HG03432 (cell line): Measurements from ENCODE around the gene ZNF836.

ENCODE experiments used
- ATAC-seq: cut with Tn5 transposase; IDR thresholded peaks from one replicate; pipeline ENCODE4 v1.9.1; 2021; ENCODE audit warnings: mild to moderate bottlenecking, moderate library complexity; ENCODE audit not compliant: unreplicated experiment

The ZNF836 gene

DNA sequence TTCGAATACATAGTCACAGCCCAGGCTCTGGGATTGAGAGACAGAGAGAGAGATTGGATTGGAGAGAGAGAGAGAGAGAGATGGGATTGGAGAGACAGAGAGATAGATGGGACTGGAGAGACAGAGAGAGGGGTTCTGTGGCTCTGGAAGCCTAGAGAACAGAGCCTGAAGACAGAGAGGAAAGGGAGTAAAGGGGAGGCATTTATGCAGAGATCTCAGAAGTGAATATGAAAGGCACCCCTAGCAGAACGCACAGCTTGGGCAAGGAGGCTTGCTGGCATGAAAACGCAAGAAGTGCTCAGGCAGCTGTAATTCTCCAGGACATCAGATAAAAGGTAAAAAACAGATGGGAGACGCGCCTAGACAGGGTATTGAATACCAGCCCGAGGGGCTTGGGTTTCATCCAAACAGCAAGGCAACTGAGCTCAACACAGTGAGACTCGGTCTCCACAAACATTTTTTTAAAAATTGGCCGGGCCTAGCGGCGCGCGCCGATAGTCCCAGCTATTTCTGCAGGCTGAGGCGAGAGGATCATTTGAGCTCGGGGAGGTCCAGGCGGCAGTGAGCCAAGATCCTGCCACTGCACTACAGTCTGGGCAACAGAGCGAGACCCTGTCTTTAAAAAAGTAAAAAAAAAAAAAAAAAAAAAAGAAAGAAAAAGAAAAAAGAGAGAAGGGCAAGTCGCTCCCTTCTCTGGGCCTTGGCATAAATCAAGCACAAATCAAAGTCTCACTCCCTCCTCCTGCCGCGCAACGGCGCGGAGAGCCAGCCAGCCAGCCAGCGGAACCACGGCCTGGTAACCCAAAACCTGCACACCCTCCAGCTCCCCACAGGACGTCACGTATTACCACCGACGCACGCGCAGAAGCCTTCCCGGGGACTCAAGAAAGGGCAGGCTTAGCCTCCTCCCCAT lies 17.7 kb upstream of the ZNF836 start:
- peak; percentile 3 for ATAC-seq

DNA sequence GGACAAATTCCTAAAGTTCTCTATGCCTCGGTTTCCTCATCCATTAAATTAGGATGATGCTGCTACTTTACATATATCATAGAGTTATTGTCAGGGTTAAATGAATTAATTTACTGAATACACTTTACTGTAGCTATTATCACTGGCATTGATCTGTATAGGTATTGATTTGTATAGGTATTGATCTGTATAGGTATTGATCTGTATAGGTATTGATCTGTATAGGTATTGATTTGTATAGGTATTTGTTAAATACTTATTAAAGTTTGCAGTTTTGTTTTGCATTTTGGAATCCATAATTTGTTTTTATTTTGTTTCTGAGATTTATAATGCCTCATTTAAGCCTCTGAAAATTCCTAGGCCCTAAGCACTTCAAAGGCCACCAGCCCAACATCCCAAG lies 16.0 kb upstream of the ZNF836 start:
- no peak for ATAC-seq

DNA sequence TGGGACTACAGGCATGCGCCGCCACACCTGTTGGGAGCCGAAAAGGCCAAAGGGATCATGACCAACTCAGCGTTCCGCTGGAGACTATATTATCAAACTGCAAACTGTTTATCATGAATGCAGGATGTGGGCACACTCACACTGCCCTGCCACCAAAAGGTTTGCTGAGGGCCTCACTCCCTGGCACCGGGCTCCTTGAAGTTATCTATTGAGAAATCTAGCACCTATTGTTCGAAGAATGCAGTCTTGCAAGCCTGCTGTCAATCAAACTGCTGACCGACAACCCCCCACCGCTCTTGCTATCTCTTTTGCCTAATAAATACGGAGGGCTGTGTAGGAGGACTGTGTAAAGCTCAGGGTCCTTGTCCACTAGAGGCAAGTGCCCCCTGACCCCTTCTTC lies 5.2 kb upstream of the ZNF836 start:
- ATAC-seq: no peak

DNA sequence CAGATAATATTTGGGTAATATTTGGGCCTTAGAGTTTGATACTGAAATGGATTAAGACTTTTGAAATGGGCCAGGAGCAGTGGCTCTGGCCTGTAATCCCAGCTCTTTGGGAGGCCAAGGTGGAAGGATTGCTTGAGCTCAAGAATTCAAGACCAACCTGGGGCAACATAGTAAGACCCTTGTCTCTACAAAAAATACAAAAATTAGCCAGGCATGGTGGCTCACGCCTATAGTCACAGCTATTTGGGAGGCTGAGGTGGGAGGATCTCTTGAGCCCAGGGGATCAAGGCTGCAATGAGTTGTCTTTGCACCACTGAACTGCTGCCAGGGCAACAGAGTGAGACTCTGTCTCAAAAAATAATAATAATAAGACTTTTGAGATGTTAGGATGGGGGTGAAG lies 926 bp upstream of the ZNF836 start:
- no peak for ATAC-seq

DNA sequence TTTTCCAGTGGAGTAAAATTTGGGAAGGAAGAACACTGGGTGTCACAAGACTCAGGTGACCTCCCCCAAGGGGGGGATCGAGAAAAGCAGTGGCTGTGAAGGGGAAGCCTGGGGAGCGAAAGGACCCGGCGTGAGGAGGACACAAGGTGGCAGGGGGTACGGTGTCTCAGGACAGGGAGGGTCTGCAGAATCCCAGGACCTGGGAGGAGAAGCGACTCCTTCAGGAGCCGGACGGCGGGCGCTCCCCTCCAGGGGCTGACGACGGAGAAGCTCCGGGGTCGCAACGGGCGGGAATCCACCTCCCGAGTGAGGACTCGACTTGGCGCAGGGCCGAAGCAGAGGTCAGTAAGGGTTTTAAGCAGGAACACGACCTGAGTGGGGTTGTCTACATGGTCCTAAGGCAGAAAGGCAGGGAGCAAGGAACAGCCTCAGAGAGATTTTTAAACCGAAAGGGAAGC lies 529 bp downstream of the ZNF836 start:
- peak; percentile 22 for ATAC-seq

DNA sequence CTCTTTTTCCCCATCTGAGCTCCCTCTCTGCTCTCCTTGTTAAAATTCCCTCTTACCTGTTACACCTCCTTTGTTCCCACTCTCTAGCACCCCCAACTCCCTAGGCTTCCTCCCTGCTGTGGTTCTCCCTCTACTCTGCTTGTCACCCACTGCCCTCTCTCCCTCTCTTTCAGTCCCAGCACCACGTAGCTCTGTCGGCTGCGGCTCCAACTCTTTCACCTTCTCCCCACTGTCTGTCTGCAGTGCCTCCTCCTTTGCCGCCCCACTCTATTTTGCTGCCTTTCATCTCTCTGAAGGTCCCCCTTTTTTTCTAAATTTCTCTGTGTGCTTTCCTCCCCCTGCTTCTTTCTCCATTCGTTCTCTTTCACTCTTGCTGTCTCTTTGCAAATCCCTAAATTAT lies 1.1 kb downstream of the ZNF836 start:
- no peak for ATAC-seq

DNA sequence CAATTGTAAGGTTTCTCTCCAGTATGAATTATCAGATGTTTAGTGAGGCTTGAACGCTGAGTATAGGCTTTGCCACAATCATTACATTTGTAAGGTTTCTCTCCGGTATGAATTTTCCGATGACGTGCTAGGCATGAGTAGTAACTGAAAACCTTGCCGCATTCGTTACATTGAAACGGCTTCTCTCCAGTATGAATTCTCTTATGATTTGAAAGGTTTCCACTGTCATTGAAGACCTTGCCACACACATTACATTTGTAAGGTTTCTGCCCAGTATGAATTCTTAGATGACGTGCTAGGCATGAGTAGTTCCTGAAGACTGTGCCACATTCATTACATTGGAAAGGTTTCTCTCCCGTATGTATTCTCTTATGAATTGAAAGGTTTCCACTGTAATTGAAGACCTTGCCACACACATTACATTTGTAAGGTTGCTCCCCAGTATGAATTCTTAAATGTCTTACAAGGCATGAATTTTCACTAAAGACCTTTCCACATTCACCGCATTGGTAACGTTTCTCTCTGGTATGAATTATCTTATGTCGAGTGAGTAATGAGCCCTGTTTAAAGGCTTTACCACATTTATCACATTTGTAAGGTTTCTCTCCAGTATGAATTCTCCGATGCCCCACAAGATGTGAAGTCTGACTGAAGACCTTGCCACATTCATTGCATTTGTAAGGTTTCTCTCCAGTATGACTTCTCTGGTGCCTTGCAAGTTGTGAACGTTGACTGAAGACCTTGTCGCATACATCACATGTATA lies 15.6 kb downstream of the ZNF836 start:
- no peak for ATAC-seq

DNA sequence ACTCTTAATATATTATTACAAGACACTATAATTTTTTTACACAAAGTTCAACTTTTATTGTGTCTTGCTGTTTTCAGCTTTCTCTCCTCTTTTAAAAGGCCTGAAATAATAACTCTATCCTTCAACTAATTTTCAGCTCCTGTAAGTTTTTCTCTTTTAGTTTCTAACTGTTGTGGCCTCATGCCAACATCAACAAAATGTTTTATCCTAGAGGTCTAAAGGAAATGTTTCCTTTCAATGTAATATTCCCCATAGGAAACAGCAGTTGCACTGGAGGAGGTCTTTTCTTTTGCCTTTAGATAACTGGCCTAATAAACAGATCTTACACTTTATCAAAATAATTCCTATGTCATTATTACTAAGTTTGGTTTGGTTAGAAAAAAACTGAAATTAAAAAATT lies 23.2 kb downstream of the ZNF836 start:
- ATAC-seq: no peak

DNA sequence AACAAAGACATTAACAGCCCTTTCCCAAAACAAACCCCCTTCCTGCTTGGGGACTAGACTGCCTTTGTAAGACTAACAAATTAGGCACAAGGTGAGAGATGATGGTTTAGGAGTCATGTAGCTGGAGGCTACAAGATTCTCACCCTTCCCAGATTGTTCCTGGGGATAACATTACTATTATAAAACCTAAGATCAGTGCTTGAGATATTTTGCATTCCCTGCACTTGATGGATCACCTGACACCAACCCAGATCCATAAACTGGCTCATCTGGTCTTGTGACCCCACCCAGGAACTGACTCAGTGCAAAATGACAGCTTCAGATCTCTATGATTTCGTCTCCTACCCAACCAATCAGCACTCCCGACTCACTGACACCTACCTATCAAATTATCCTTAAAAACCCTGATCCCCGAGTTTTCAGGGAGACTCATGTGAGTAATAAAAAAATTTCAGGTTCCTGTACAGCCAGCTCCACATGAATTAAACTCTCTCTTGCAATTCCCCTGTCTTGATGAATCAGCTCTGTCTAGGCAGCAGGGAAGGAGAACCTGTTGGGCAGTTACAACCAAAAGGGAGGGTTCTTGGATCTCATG lies 29.3 kb downstream of the ZNF836 start:
- ATAC-seq: no peak

DNA sequence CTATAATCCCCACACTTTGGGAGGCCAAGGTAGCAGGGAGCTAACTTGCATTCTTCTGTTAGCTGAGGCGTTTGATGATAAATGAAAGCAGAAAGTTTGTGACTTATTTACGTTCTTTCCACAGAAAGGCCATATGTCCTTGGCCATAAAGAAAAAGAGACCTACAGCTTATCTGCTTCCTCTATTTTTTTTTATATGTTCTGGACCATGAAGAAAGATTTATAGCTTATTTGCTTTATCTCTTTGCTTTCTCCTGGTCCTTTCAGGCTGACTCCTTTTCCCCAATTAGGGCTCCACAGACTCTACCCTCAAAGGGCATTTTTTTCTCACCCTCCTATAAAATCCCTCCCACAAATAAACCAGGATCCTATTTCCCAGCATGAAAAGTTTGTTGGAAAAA lies 30.2 kb downstream of the ZNF836 start:
- ATAC-seq: no peak

DNA sequence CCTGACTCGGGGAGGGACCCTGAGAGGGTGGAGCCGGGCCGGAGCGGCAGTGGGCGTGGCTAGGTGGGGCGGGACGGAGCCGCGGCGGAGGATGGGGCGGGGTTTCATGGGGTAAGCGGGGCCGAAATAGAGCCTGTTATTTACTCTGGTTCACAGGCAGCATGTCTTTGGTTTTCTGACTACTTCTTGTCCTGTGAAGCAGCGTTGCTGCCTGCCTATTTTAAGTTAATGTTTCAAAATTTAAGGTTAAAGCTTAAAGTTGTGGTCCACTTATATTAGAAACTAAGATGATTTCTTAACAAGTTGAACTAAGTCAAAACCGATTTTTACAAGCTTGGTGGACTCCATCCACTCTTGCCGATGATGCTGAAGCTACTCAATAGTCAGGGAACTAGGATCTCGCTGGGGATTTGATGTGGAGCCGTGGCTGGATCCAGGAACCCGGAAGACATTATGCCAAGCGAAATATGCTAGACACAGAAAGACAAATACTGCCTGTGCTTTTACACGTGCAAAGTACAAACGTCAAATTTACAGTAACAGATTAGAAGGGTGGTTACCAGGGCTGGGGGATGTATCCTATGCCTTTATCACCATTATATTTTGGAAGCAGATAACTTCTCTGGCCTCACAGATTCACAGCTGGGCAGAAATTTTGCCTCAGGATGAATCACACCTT lies 31.2 kb downstream of the ZNF836 start:
- ATAC-seq: peak; percentile 85

DNA sequence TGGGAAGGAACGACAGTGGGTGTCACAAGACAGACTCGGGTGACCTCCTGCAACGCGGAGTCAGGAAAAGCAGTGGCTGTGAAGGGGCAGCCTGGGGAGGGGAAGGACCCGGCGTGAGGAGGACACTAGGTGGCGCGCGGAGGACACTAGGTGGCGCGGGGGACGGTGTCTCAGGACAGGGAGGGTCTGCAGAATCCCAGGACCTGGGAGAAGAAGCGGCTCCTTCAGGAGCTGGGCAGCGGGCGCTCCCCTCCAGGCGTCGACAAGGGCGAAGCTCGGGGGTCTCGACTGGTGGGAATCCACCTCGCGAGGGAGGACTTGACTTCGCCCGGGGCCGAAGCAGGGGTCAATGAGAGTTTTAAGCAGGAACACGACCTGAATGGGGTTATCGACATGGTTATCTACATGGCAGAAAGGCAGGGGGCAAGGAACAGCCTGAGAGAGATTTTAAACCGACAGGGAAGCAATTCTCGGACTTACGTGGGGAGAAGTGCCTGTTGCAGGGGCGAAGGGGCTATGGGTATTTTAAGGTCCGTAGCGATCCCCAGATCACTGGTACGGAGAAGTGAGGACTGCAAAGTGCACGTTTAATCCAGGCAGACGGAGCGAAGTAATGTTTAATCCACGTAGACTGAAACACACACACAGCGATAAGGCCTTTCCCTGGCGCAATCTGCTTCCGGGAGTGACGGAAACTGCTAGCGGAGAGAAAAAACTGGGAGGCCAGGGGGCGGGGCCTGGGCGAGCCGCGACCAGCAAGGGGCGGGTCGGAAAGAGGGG lies 32.0 kb downstream of the ZNF836 start, which contains the start of gene ZNF616:
Gene ZNF616 (minus strand): TSS at position 687 of the 780 bp plus-strand sequence. CDS start 9,426 bp downstream, outside the sequence.
- ATAC-seq: peak; percentile 69

DNA sequence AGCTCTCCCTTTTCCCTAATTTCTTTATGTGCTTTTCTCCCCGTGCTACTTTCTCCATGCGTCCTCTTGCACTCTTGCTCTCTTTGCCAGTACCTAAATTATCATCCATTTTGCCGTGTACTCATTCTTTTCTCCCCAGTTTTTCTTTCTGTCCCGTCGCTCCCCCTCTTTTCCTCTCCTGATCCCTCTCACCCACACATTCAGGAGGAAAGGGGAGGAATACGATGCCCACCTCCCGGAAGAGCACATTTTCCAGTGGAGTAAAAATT lies 32.5 kb downstream of the ZNF836 start:
- no peak for ATAC-seq

DNA sequence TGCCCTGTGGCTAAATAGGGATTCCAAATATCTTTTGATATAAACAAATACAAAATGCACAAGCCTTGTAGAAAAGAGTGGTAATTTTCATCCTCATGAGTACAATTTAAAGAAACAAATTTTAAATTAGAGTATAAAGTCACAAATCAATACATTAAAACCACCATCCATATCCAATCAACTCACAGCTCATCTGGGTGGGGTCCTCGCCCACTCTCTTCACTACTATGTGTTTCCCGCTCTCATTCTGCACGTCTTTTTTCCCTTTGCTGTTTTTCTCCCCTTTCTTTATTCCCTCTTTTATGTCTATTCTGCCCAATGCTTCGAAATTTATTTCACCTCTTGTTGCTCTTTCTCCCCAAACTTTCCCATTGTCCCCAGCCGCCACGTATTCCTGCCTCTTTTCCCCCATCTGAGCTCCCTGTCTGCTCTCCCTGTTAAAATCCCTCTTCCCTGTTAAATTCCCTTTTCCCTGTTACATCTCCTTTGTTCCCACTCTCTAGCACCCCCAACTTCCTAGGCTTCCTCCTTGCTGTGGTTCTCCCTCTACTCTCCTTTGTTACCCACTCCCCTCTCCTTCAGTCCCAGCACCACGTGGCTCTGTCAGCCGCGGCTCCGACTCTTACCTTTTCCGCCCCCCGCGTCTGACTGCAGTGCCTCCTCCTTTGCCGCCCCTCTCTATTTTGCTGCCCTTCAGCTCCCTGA lies 33.0 kb downstream of the ZNF836 start:
- no peak for ATAC-seq

DNA sequence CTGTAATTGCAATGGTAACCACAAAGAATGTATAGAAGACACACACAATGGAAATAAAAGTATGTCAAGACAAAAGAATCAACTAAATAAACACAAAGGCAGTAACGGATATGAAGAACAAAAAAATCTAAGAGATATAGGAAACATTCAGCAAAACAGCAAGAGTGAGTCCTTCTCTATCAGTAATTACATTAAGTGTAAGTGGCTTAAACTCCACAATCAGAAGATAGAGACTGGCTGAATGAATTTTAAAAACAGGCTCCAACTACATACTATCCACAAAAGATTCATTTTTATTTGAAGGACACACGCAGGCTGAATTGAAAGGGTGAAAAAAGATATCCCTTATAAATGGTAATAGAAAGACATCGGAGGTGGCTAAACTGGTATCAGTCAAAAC lies 51.1 kb downstream of the ZNF836 start:
- ATAC-seq: no peak

DNA sequence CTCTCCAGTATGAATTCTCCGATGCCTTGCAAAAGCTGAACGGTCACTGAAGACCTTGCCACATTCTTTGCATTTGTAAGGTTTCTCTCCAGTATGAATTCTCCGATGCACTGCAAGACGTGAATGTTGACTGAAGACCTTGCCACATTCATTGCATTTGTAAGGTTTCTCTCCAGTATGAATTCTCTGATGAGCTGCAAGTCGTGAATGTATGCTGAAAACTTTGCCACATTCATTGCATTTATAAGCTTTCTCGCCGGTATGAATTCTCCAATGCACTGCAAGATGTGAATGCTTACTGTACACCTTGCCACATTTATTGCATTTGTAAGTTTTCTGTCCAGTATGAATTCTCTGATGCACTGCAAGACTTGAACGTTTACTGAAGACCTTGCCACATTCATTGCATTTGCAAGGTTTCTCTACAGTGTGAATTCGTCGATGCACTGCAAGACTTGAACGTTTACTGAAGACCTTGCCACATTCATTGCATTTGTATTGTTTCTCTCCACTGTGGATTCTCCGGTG lies 55.8 kb downstream of the ZNF836 start:
- no peak for ATAC-seq

DNA sequence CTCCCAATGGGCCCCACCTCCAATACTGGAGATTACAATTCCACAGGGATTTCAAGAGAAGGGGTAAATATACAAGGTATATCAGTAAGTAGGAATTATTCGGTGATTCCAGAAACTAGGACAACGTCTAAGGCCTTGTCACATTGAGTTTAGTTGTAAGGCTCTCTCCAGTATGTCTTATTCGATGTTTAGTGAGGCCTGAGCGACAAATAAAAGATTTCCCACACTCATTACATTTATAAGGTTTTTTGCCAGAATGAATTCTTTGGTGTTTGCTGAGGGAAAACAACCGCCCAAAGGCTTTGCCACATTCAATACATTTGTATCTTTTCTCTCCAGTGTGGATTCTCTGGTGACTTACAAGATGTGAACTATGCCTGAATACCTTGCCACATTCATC lies 56.7 kb downstream of the ZNF836 start:
- ATAC-seq: no peak

DNA sequence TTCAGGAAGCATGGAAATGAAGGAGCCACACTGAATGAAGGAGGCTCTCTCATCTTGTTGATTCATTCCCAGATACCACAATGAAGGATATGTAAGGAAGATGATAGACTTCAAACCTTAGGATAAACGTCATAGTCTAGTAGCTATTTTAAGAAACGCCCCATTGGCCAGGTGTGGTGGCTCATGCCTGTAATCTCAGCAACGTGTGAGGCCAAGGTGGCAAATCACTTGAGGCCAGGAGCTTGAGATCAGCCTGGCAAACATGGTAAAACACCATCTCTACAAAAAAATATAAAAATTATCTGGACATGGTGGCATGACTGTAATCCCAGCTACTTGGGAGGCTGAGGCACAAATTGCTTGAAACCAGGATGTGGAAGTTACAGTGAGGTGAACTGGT lies 58.8 kb downstream of the ZNF836 start:
- ATAC-seq: no peak

DNA sequence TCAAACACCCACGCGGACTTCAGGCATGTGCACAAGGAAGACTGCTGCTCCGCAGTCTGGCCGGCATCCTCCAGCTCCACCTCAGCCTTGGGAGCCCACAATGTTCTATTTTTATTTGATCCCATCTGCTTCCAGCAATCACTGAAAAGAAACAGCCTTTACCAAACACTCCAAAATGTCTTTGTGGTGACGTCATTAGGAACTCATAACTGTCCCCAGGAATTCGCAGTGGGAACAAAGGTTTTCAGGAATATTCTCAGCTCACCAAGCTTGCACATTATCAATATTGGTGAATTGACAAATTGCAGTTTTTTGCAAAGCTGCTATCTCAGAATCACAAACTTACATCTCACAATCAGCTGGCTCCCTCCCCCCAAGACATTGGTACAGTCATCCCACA lies 60.6 kb downstream of the ZNF836 start:
- ATAC-seq: no peak
